Measurements from ENCODE around the gene SEC63. TPM values are rescaled to one million over a fixed set of nuclear protein-coding genes. Genes with fewer than 3 reads are reported as not detected.

Gene SEC63
- total RNA-seq, 2 donors from 2014 or later = 65.7 to 74.8 TPM

DNA sequence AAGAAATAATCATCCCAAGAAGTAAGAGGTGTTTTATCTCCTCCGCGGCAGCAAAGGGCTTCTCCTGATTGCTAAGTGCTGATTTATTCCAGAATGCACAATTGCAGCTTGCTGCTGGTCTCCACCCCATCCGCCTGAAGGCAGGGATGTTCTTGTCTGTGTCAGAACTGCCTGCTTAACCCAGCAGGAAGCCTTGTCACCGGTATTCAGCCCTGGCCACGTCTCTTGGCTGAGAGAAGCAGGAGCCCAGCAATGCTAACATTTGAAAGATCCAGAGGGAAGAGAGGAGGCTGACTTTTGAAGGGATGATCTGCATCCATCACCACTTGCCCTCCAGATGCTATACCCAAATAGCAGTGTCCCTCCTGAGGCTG is 138.1 kb downstream of the SEC63 start:
- H3K9ac ChIP-seq (ENCODE audit: extremely low read depth, low read length, poor library complexity, severe bottlenecking) = no peak overlapping the region
- DNase-seq = peak; percentile 74
- H3K9me3 ChIP-seq (ENCODE audit: control insufficient read depth, low read length) = no peaks in the 10 kb centered on the region
- H3K36me3 ChIP-seq (ENCODE audit: control insufficient read depth, insufficient read depth, low read length) = no peaks in the 10 kb centered on the region
- H3K27me3 ChIP-seq (ENCODE audit: control insufficient read depth, insufficient read depth, low read length, poor library complexity, severe bottlenecking) = peaks cover 33% of the 10 kb centered on the region
- H3K4me3 Mint-ChIP-seq = no peak overlapping the region
- no peaks in the 10 kb centered on the region for H3K36me3 Mint-ChIP-seq (ENCODE audit: low read depth)
- no peak overlapping the region for H3K27ac Mint-ChIP-seq
- H3K9me3 Mint-ChIP-seq = no peaks in the 10 kb centered on the region
- WGBS, 2 experiments (ENCODE audit: insufficient coverage in 1 of 2, insufficient read length in 1 of 2) = 20 to 33% methylated on average over 5 of the region's 5 CpGs
- TF ChIP-seq, protein P1, sequence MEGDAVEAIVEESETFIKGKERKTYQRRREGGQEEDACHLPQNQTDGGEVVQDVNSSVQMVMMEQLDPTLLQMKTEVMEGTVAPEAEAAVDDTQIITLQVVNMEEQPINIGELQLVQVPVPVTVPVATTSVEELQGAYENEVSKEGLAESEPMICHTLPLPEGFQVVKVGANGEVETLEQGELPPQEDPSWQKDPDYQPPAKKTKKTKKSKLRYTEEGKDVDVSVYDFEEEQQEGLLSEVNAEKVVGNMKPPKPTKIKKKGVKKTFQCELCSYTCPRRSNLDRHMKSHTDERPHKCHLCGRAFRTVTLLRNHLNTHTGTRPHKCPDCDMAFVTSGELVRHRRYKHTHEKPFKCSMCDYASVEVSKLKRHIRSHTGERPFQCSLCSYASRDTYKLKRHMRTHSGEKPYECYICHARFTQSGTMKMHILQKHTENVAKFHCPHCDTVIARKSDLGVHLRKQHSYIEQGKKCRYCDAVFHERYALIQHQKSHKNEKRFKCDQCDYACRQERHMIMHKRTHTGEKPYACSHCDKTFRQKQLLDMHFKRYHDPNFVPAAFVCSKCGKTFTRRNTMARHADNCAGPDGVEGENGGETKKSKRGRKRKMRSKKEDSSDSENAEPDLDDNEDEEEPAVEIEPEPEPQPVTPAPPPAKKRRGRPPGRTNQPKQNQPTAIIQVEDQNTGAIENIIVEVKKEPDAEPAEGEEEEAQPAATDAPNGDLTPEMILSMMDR (conservative IDR thresholded peaks at IDR 0.05) = no peak
- peak overlapping the region; percentile 76 for H3K27ac ChIP-seq (ENCODE audit: low read depth, low read length)
- peaks cover 27% of the 10 kb centered on the region for H3K27me3 Mint-ChIP-seq (ENCODE audit: insufficient read depth)
- H3K4me1 ChIP-seq (ENCODE audit: control insufficient read depth, insufficient read depth, low read length) = no peaks in the 10 kb centered on the region
- peaks cover 18% of the 10 kb centered on the region for H3K4me1 Mint-ChIP-seq
- H3K4me3 ChIP-seq (ENCODE audit: low read length) = no peak overlapping the region

DNA sequence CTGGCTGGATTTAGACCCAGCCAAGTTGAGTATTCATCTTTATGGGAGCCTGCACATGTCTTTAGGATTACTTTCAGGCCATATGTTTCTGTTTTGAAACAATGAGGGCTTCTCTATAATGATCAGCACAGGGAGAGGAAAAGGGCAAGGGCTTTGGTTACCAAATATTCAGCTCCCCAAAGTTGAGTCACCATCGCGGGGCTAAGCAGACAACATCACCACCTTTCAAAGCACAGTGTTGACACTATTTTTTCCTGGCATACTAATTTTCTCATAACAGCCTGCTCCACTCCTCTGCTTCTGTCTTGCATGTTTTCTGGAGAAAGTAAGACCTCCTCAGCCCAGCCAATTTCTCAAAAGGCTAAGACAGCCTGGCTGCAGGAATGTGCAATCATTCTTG is 138.8 kb downstream of the SEC63 start:
- H3K9me3 ChIP-seq (ENCODE audit: control insufficient read depth, low read length) = no peaks in the 10 kb centered on the region
- TF ChIP-seq, protein P1 (conservative IDR thresholded peaks at IDR 0.05) = no peak
- H3K4me3 ChIP-seq (ENCODE audit: low read length) = no peak overlapping the region
- no peak overlapping the region for H3K4me3 Mint-ChIP-seq
- H3K36me3 Mint-ChIP-seq (ENCODE audit: low read depth) = no peaks in the 10 kb centered on the region
- 92% methylated on average over 2 of the region's 2 CpGs; no CpG with 5 or more reads in 1 of the 2 experiments for WGBS, 2 experiments (ENCODE audit: insufficient coverage in 1 of 2, insufficient read length in 1 of 2)
- peaks cover 18% of the 10 kb centered on the region for H3K4me1 Mint-ChIP-seq
- no peak overlapping the region for H3K27ac ChIP-seq (ENCODE audit: low read depth, low read length)
- no peaks in the 10 kb centered on the region for H3K4me1 ChIP-seq (ENCODE audit: control insufficient read depth, insufficient read depth, low read length)
- H3K9me3 Mint-ChIP-seq = no peaks in the 10 kb centered on the region
- no peak overlapping the region for H3K27ac Mint-ChIP-seq
- no peak overlapping the region for H3K9ac ChIP-seq (ENCODE audit: extremely low read depth, low read length, poor library complexity, severe bottlenecking)
- peaks cover 27% of the 10 kb centered on the region for H3K27me3 Mint-ChIP-seq (ENCODE audit: insufficient read depth)
- H3K27me3 ChIP-seq (ENCODE audit: control insufficient read depth, insufficient read depth, low read length, poor library complexity, severe bottlenecking) = peaks cover 33% of the 10 kb centered on the region
- peak; percentile 5 for DNase-seq
- no peaks in the 10 kb centered on the region for H3K36me3 ChIP-seq (ENCODE audit: control insufficient read depth, insufficient read depth, low read length)

DNA sequence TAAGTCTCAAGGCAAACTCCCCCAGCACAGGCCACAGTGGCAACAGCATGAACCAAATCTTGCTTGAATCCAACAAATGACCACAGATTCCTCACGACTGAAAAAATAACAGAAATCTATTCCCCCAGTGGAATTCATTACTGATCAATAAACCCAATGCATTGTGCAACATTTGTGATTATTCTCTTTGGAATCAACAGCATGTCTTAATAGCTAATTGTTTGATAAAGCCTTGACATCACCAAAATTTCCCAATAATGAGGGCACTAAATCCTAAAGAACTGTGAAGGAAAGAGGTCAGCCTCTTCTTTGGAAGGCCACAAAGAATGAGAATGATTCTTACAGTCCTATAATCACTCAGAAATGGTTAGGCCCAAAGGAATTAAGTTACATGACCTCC is 139.7 kb downstream of the SEC63 start:
- H3K4me1 Mint-ChIP-seq = peaks cover 18% of the 10 kb centered on the region
- 88 to 95% methylated on average over 1 of the region's 1 CpG for WGBS, 2 experiments (ENCODE audit: insufficient coverage in 1 of 2, insufficient read length in 1 of 2)
- H3K27me3 Mint-ChIP-seq (ENCODE audit: insufficient read depth) = peaks cover 28% of the 10 kb centered on the region

More for the DNA sequence above, 139.7 kb downstream of the SEC63 start:
- H3K27ac ChIP-seq (ENCODE audit: low read depth, low read length) = no peak overlapping the region
- Mint-ChIP-seq H3K4me3 (no peak overlapping the region), H3K9me3 (no peaks in the 10 kb centered on the region), H3K27ac (no peak overlapping the region), H3K36me3 (ENCODE audit: low read depth) (no peaks in the 10 kb centered on the region)
- H3K4me3 ChIP-seq (ENCODE audit: low read length) = no peak overlapping the region
- H3K4me1 ChIP-seq (ENCODE audit: control insufficient read depth, insufficient read depth, low read length) = no peaks in the 10 kb centered on the region
- peaks cover 32% of the 10 kb centered on the region for H3K27me3 ChIP-seq (ENCODE audit: control insufficient read depth, insufficient read depth, low read length, poor library complexity, severe bottlenecking)
- TF ChIP-seq, protein P1 (conservative IDR thresholded peaks at IDR 0.05) = no peak
- H3K9me3 ChIP-seq (ENCODE audit: control insufficient read depth, low read length) = no peaks in the 10 kb centered on the region
- H3K36me3 ChIP-seq (ENCODE audit: control insufficient read depth, insufficient read depth, low read length) = no peaks in the 10 kb centered on the region
- no peak for DNase-seq
- H3K9ac ChIP-seq (ENCODE audit: extremely low read depth, low read length, poor library complexity, severe bottlenecking) = no peak overlapping the region
